Thyroid gland (tissue), 4 donors: ENCODE results near the gene CST5. TPM values are rescaled to one million over a fixed set of nuclear protein-coding genes. Genes with fewer than 3 reads are reported as not detected.

Source experiments
- DNase-seq, 2 donors: peaks; one replicate each; pipeline ENCODE4 v3.0.0-alpha.2; 2019
- H3K27ac ChIP-seq, 3 donors: fragments of 200-600 bp; sonication (generic); 1 replicate in 2 of 3; 2 replicates in 1 of 3; pipeline ENCODE4 v1.5.1; 2016 to 2019; ENCODE audit warnings: mild to moderate bottlenecking in 1 of 3, moderate library complexity in 1 of 3
- H3K27me3 ChIP-seq: fragments of 200-600 bp; sonication (generic); one replicate; pipeline ENCODE4 v1.5.1; 2019
- H3K36me3 ChIP-seq, 2 donors: fragments of 200-600 bp; sonication (generic); one replicate each; pipeline ENCODE4 v1.5.1; 2016 to 2019
- H3K4me1 ChIP-seq, 2 donors: fragments of 200-600 bp; sonication (generic); one replicate each; pipeline ENCODE4 v1.5.1; 2017 to 2019
- H3K4me3 ChIP-seq, 3 donors: fragments of 200-600 bp; sonication (generic); replicated peaks in 1 of 3; 1 replicate in 2 of 3; 2 replicates in 1 of 3; pipeline ENCODE4 v1.5.1; 2016; ENCODE audit warnings: mild to moderate bottlenecking in 1 of 3
- H3K9me3 ChIP-seq: fragments of 200-600 bp; sonication (generic); one replicate; pipeline ENCODE4 v1.5.1; 2017
- POLR2A ChIP-seq, 2 donors: fragments of 450-650 bp; IDR thresholded peaks; one replicate each; pipeline ENCODE4 v1.6.1; 2017; ENCODE audit warnings: antibody characterized with exemption in 2 of 2, mild to moderate bottlenecking in 2 of 2, moderate library complexity in 1 of 2
- WGBS, 2 donors: methylation state at CpG; one replicate each; pipeline ENCODE4 v1.1.5; 2017; 5-methylcytosine and 5-hydroxymethylcytosine counted together
- intact Hi-C: fragments of 100-400 bp; cut with DNase I; formaldehyde crosslinking; loops from one replicate; pipeline ENCODE4 v1.15.1; 2023
- total RNA-seq, 4 donors: library from RNA; depleted of rRNA; stranded (reverse); fragments of >200 nt; gene quantifications; one replicate each; pipeline ENCODE4 v1.2.3, GENCODE V29; 2016
- TF ChIP-seq, protein P1 (sequence below), 6 experiments: fragments of 200-600 bp in 3 of 6; fragments of 450-650 bp in 3 of 6; sonication (generic) in 3 of 6; IDR thresholded peaks; one replicate each; pipeline ENCODE4 v1.5.1; 2016 to 2019; ENCODE audit warnings: antibody characterized with exemption in 6 of 6, mild to moderate bottlenecking in 2 of 6, inconsistent platforms in 1 of 6, moderate library complexity in 1 of 6

CST5 gene
- total RNA-seq, 4 donors from 2014 or later: not detected

DNA sequence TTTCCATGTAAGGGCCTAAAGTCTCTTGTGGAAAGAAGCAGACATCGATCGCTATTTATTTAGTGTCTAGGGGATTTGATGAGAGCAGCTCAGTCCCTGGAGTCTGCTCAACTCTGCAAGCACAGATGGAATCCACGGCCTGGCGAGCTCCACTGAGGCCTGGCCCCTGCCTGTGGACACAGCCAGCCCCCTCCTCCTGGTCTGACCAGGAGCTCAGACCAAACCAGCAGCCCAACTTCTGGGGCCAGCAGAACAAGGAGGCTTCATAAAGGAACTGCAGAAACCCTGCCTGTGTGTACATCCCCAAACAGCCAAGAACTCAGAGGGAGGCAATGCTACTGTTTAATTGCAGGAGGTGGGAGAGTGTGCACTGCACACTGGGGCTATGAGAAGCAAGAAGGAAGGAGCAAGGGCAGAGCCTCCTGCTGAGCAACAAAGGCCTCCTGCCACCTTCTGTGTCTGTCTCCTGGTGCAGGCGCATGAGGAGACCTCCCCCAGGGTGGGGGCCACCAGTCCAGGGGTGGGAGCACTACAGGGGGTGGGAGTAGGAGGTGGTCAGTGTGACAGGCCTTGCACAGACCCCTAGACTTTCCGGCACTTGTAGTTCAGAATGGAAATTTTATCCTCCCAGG is 3.8 kb downstream of the CST5 start:
- H3K36me3 ChIP-seq: no peaks in the 10 kb centered on the region
- no peak for DNase-seq
- H3K4me1 ChIP-seq: peaks cover 0 to 3% of the 10 kb centered on the region in 2 donors
- WGBS, 2 donors: 67 to 88% methylated on average over 6 of the region's 6 CpGs
- no peak overlapping the region for H3K27ac ChIP-seq
- H3K9me3 ChIP-seq: no peaks in the 10 kb centered on the region
- H3K4me3 ChIP-seq: no peak overlapping the region
- no peaks in the 10 kb centered on the region for H3K27me3 ChIP-seq
- intact Hi-C loops: no loop called here
- TF ChIP-seq, protein P1, sequence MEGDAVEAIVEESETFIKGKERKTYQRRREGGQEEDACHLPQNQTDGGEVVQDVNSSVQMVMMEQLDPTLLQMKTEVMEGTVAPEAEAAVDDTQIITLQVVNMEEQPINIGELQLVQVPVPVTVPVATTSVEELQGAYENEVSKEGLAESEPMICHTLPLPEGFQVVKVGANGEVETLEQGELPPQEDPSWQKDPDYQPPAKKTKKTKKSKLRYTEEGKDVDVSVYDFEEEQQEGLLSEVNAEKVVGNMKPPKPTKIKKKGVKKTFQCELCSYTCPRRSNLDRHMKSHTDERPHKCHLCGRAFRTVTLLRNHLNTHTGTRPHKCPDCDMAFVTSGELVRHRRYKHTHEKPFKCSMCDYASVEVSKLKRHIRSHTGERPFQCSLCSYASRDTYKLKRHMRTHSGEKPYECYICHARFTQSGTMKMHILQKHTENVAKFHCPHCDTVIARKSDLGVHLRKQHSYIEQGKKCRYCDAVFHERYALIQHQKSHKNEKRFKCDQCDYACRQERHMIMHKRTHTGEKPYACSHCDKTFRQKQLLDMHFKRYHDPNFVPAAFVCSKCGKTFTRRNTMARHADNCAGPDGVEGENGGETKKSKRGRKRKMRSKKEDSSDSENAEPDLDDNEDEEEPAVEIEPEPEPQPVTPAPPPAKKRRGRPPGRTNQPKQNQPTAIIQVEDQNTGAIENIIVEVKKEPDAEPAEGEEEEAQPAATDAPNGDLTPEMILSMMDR (IDR thresholded peaks at IDR 0.05): no peak
- TF ChIP-seq POLR2A (IDR thresholded peaks at IDR 0.05): no peak

DNA sequence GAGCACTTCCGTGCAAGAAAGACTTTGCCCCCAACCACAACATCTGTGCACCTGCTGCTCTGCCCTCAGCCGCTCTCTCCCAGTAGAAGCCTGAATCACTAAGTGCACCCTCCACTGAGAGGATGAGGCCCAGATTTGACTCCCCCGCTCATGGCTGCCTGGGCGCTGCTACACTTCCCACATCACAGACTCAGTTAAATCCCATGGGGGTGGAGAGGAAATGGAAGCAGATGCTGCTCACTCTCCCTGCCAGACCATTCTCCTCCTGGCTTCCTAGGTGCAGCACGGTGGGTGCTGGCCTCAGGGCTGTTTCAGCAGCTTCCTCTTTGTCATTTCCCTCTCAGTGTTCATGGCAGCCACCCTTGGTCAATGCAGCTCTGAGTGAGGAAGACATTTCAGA is 4.8 kb downstream of the CST5 start:
- H3K4me1 ChIP-seq: no peaks in the 10 kb centered on the region
- H3K27ac ChIP-seq: no peak overlapping the region
- intact Hi-C loops: no loop called here

DNA sequence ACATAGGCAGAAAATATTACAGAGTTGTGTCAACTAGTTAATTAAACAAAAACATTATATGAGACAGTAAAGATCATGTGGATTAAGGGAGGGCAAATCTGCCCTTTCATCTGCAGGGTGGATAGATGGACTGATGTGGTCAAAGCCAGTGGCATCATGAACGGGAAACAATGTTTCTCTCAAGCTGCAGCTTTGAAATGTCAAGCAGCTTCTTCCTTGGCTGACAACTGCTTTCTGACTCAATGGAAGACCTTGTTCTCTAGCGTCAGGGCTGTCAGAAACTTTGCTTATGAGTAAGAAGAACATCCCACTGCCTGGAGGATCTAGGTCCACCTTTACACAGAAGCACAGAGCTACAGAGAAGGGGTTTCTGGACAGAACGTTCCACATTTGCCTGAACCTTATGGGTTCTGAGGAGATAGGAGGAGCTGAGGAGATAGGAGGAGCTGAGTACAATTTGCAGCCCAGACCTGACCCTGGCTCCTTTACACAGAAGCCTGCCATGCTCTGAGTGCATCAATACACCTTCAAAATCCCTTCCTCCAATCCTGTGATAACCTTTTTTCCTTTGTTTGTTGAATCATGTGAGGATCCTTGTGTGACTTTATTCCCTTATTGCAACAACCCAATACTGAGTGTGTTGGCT is 6.1 kb downstream of the CST5 start:
- WGBS, 2 donors: 74 to 79% methylated on average over 3 of the region's 3 CpGs
- no peak overlapping the region for H3K4me3 ChIP-seq
- no peaks in the 10 kb centered on the region for H3K27me3 ChIP-seq
- no peaks in the 10 kb centered on the region for H3K36me3 ChIP-seq
- DNase-seq: no peak
- no peak for TF ChIP-seq POLR2A (IDR thresholded peaks at IDR 0.05)
- TF ChIP-seq, protein P1 (IDR thresholded peaks at IDR 0.05): no peak
- H3K27ac ChIP-seq: no peak overlapping the region
- H3K9me3 ChIP-seq: no peaks in the 10 kb centered on the region
- H3K4me1 ChIP-seq: no peaks in the 10 kb centered on the region
- intact Hi-C loops: no loop called here

More for the DNA sequence above, 4.8 kb downstream of the CST5 start:
- H3K4me3 ChIP-seq: no peak overlapping the region
- no peaks in the 10 kb centered on the region for H3K36me3 ChIP-seq
- DNase-seq: no peak
- TF ChIP-seq, protein P1 (IDR thresholded peaks at IDR 0.05): no peak
- TF ChIP-seq POLR2A (IDR thresholded peaks at IDR 0.05): no peak
- 77 to 80% methylated on average over 5 of the region's 5 CpGs for WGBS, 2 donors
- no peaks in the 10 kb centered on the region for H3K9me3 ChIP-seq
- H3K27me3 ChIP-seq: no peaks in the 10 kb centered on the region

DNA sequence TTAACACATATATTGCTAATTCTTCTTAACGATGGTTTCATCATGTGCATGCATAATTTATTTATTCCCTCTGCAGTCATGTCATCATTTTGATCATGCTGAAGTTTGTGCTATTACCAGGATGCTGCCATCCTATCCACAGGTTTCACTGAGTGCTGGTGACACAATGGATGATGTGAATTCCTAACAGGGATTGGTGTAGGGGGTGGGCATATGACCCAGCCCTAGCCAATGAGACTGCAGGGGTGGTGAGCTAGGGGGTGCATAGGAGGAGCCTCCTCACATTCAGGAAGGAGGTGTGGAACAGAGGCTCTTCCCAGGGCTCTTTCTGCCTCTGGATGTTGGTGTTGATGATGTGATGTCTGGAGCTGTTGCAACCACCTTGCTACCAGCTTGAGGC is 7.5 kb downstream of the CST5 start:
- no peak for TF ChIP-seq POLR2A (IDR thresholded peaks at IDR 0.05)
- TF ChIP-seq, protein P1 (IDR thresholded peaks at IDR 0.05): no peak
- WGBS, 2 donors: 96 to 98% methylated on average over 1 of the region's 1 CpG
- no peak for DNase-seq
- H3K4me1 ChIP-seq: no peaks in the 10 kb centered on the region
- H3K36me3 ChIP-seq: no peaks in the 10 kb centered on the region
- no peak overlapping the region for H3K27ac ChIP-seq
- H3K4me3 ChIP-seq: no peak overlapping the region
- H3K9me3 ChIP-seq: no peaks in the 10 kb centered on the region
- intact Hi-C loops: no loop called here
- H3K27me3 ChIP-seq: no peaks in the 10 kb centered on the region

DNA sequence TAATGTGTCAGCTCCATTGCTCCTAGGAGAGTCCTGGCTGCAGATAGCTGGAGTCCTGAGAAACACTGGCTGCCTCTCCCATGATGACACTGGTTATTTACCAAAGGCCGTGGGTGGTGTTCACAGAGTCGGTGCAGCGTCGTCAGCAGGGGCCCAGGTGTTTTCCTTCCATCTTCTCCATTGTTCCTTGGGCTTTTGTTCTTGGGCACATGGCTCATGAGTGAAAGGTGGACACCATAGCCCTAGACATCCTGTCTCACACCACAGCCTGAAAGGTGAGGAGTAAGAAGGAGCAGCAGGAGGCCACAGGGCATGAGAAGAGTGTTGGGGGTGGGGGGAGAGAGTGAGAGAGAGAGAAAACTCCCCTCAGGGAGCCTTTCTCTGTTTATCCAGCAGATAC is 9.1 kb downstream of the CST5 start:
- no peak overlapping the region for H3K27ac ChIP-seq

More for the DNA sequence above, 9.1 kb downstream of the CST5 start:
- H3K9me3 ChIP-seq: no peaks in the 10 kb centered on the region
- DNase-seq: no peak
- no peaks in the 10 kb centered on the region for H3K4me1 ChIP-seq
- H3K27me3 ChIP-seq: no peaks in the 10 kb centered on the region
- TF ChIP-seq POLR2A (IDR thresholded peaks at IDR 0.05): no peak
- TF ChIP-seq, protein P1 (IDR thresholded peaks at IDR 0.05): no peak
- no peaks in the 10 kb centered on the region for H3K36me3 ChIP-seq
- H3K4me3 ChIP-seq: no peak overlapping the region
- intact Hi-C loops: no loop called here
- WGBS, 2 donors: 29 to 42% methylated on average over 4 of the region's 4 CpGs
